HL-60 (cell line): Measurements from ENCODE around the gene KIAA0408.

Source experiments
- CTCF ChIP-seq: IDR thresholded peaks from one replicate; pipeline ENCODE4 v1.5.1; 2011; ENCODE audit warnings: low read length, control low read depth, inconsistent platforms; ENCODE audit not compliant: insufficient read depth
- GABPA ChIP-seq: IDR thresholded peaks from 2 replicates; pipeline ENCODE4 v1.6.1; 2012; ENCODE audit warnings: low read depth
- POLR2AphosphoS5 ChIP-seq: IDR thresholded peaks from 2 replicates; pipeline ENCODE4 v1.6.1; 2012; ENCODE audit warnings: low read depth
- REST ChIP-seq: IDR thresholded peaks from 2 replicates; pipeline ENCODE4 v1.6.1; 2012; ENCODE audit warnings: low read depth; ENCODE audit not compliant: insufficient replicate concordance

GRCh38 chr6:127475135-127475822 lies 16.1 kb upstream of the KIAA0408 start:
- TF ChIP-seq CTCF (no peak), POLR2AphosphoS5 (no peak), REST (no peak), GABPA (no peak)
